ENCODE measurements around the gene HDAC7. TPM values are rescaled to one million over a fixed set of nuclear protein-coding genes. Genes with fewer than 3 reads are reported as not detected.

Gene HDAC7
- total and polyA plus RNA-seq, 2 experiments from 2014 or later: 41.3 to 60.1 TPM

GRCh38 chr12:47736877-47737676 lies 82.6 kb downstream of the HDAC7 start:
- no peak for ATAC-seq

More at GRCh38 chr12:47736877-47737676, 82.6 kb downstream of the HDAC7 start:
- DNase-seq (ENCODE audit: low spot score): no peak
- Histone ChIP-seq H2AFZ (no peak overlapping the region), H3K36me3 (ENCODE audit: insufficient read depth) (no peaks in the 10 kb centered on the region), H4K20me1 (replicated peaks; ENCODE audit: insufficient read depth) (no peaks in the 10 kb centered on the region), H3K4me2 (no peak overlapping the region), H3K27me3 (ENCODE audit: insufficient read depth) (no peaks in the 10 kb centered on the region), H3K27ac (ENCODE audit: low read depth) (no peak overlapping the region), H3K4me1 (ENCODE audit: insufficient read depth) (peaks cover 16% of the 10 kb centered on the region; the same call in 1 of the 2 replicates), H3F3A (replicated peaks; ENCODE audit: low read depth) (no peaks in the 10 kb centered on the region), H3K79me2 (replicated peaks; ENCODE audit: insufficient read depth) (no peaks in the 10 kb centered on the region), H3K9me2 (ENCODE audit: insufficient read depth) (no peaks in the 10 kb centered on the region), H3K4me3 (no peak overlapping the region)
- Mint-ChIP-seq H3K4me3 (no peak overlapping the region), H3K4me1 (peaks cover 29% of the 10 kb centered on the region), H3K36me3 (ENCODE audit: low read depth) (no peaks in the 10 kb centered on the region), H3K9me3 (no peaks in the 10 kb centered on the region), H3K27ac (no peak overlapping the region), H3K27me3 (ENCODE audit: insufficient read depth, low read depth, poor library complexity) (peaks cover 14% of the 10 kb centered on the region)
- TF ChIP-seq CREB1 (CRISPR knock-in tag; IDR thresholded peaks at IDR 0.05; ENCODE audit: low read depth): no peak
- TF ChIP-seq ZNF114 (CRISPR knock-in tag; IDR thresholded peaks at IDR 0.05): no peak
- TF ChIP-seq REST (IDR thresholded peaks at IDR 0.05; ENCODE audit: unreplicated experiment): no peak
- no peak for TF ChIP-seq JUNB (IDR thresholded peaks at IDR 0.05; ENCODE audit: unreplicated experiment)
- TF ChIP-seq EZH2 (IDR thresholded peaks at IDR 0.05; ENCODE audit: low read depth, unreplicated experiment): no peak
- no peak for TF ChIP-seq ETS1 (IDR thresholded peaks at IDR 0.05)
- no peak for TF ChIP-seq EZH2phosphoT487 (IDR thresholded peaks at IDR 0.05; ENCODE audit: unreplicated experiment)
- TF ChIP-seq STAT1 (IDR thresholded peaks at IDR 0.05; ENCODE audit: unreplicated experiment): no peak
- TF ChIP-seq ZNF462 (CRISPR knock-in tag; IDR thresholded peaks at IDR 0.05): no peak
- TF ChIP-seq NANOG (IDR thresholded peaks at IDR 0.05; ENCODE audit: borderline replicate concordance): no peak
- TF ChIP-seq POLR2AphosphoS5 (IDR thresholded peaks at IDR 0.05; ENCODE audit: low read depth): no peak
- TF ChIP-seq CTCF (conservative IDR thresholded peaks at IDR 0.05; ENCODE audit: low read depth in 2 of 2): no peak
- no peak for TF ChIP-seq ZNF331 (CRISPR knock-in tag; IDR thresholded peaks at IDR 0.05; ENCODE audit: low read depth)

Measured in GM23338 (cell line).